Body of pancreas (tissue), 4 donors: ENCODE results near the gene PGLYRP2. TPM values are rescaled to one million over a fixed set of nuclear protein-coding genes. Genes with fewer than 3 reads are reported as not detected.

ENCODE experiments used
- ATAC-seq: fragments of 150-250 bp; one replicate; pipeline ENCODE4 v1.9.1; 2016
- DNase-seq, 4 donors: peaks; one replicate each; pipeline ENCODE4 v3.0.0-alpha.2; 2019
- H3K27ac ChIP-seq, 4 donors: fragments of 200-600 bp; sonication (generic); 1 replicate in 3 of 4; 2 replicates in 1 of 4; pipeline versions ENCODE4 v1.5.1 to v1.6.1; 2016 to 2019; ENCODE audit warnings: mild to moderate bottlenecking in 1 of 4, mixed read lengths in 1 of 4, moderate library complexity in 1 of 4
- H3K27me3 ChIP-seq, 2 donors: fragments of 200-600 bp; sonication (generic); one replicate each; pipeline ENCODE4 v1.6.0; 2016; ENCODE audit warnings: mild to moderate bottlenecking in 1 of 2
- H3K36me3 ChIP-seq, 2 donors: fragments of 200-600 bp; sonication (generic); replicated peaks in 1 of 2; 2 replicates each; pipeline ENCODE4 v1.5.1; 2016; ENCODE audit warnings: low read depth in 2 of 2; ENCODE audit not compliant: insufficient read depth in 1 of 2
- H3K4me1 ChIP-seq: fragments of 200-600 bp; sonication (generic); one replicate; pipeline ENCODE4 v1.6.0; 2016
- H3K4me3 ChIP-seq, 2 donors: fragments of 200-600 bp; sonication (generic); 1 replicate in 1 of 2; 2 replicates in 1 of 2; pipeline ENCODE4 v1.5.1; 2016 to 2019
- H3K9me3 ChIP-seq, 3 donors: fragments of 200-600 bp; sonication (generic); 1 replicate in 2 of 3; 2 replicates in 1 of 3; pipeline ENCODE4 v1.5.1; 2016
- CTCF ChIP-seq, 7 experiments: fragments of 450-650 bp in 4 of 7; fragments of 200-600 bp in 3 of 7; sonication (generic) in 3 of 7; IDR thresholded peaks; one replicate each; pipeline ENCODE4 v1.5.1; 2016 to 2019; ENCODE audit warnings: antibody characterized with exemption in 7 of 7
- POLR2A ChIP-seq, 3 donors: fragments of 450-650 bp; IDR thresholded peaks; one replicate each; pipeline ENCODE4 v1.6.1; 2016; ENCODE audit warnings: antibody characterized with exemption in 3 of 3, mild to moderate bottlenecking in 2 of 3
- WGBS, 2 donors: methylation state at CpG; one replicate each; pipeline ENCODE4 v1.1.5; 2017; 5-methylcytosine and 5-hydroxymethylcytosine counted together
- intact Hi-C: fragments of 100-400 bp; cut with DNase I; formaldehyde crosslinking; loops from one replicate; pipeline ENCODE4 v1.15.1; 2023
- total RNA-seq, 2 donors: library from RNA; depleted of rRNA; stranded (reverse); fragments of >200 nt; gene quantifications; one replicate each; pipeline ENCODE4 v1.1.0, GENCODE V29; 2016

PGLYRP2 gene
- total RNA-seq, 2 donors from 2014 or later = not detected

GRCh38 chr19:15426485-15427349 lies 52.6 kb downstream of the PGLYRP2 start:
- no peak overlapping the region for H3K4me3 ChIP-seq
- no peak overlapping the region for H3K27ac ChIP-seq
- ATAC-seq (no peak), DNase-seq (no peak)
- no peaks in the 10 kb centered on the region for H3K27me3 ChIP-seq
- 84 to 92% methylated on average over 15 of the region's 16 CpGs for WGBS, 2 donors
- intact Hi-C loops = no loop called here
- no peak for TF ChIP-seq POLR2A (IDR thresholded peaks at IDR 0.05)
- no peak for TF ChIP-seq CTCF (IDR thresholded peaks at IDR 0.05)
- H3K36me3 ChIP-seq = peaks cover 11 to 34% of the 10 kb centered on the region in 2 donors
- peaks cover 35% of the 10 kb centered on the region for H3K4me1 ChIP-seq
- H3K9me3 ChIP-seq = no peaks in the 10 kb centered on the region

- H3K4me1 ChIP-seq = peaks cover 25% of the 10 kb centered on the region
- 94 to 95% methylated on average over 20 to 35 of the region's 36 CpGs for WGBS, 2 donors
- no peak overlapping the region for H3K4me3 ChIP-seq
- H3K27ac ChIP-seq = no peak overlapping the region
- ATAC-seq (no peak), DNase-seq (no peak)
- intact Hi-C loops = no loop called here
- TF ChIP-seq CTCF (IDR thresholded peaks at IDR 0.05) = no peak
- no peak for TF ChIP-seq POLR2A (IDR thresholded peaks at IDR 0.05)
- no peaks in the 10 kb centered on the region for H3K27me3 ChIP-seq
- H3K36me3 ChIP-seq = peaks cover 11 to 34% of the 10 kb centered on the region in 2 donors
- H3K9me3 ChIP-seq = no peaks in the 10 kb centered on the region
Measured at GRCh38 chr19:15425321-15425950, 53.9 kb downstream of the PGLYRP2 start.

DNA sequence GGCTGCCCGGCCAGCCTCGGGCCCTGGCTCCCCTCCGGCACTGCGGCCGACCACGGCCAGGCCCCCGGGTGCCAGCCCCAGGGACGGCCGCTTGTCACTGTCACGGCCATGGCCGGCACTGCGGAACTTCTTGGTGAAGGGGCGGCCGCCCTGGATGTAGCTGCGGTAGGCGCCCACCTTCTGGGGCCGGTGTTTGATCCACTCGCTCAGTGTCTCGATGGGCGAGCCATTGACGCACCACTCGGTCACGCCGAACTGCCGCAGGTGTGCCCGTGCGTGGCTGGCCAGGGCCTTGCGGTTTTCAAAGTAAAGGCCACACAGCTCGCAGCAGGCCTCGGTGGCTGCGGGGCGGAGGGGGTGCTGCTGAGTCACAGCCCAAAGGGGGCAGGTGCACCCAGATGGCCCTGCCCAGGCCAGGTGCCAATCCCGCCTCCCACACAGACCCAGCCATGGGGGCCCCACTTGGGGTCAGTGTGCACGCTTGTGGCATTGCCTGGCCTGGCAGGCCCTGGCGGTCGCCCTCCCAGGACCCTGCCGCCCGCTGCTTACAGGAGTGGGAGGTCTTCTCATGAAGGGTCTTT lies 54.5 kb downstream of the PGLYRP2 start:
- intact Hi-C loops = no loop called here
- no peaks in the 10 kb centered on the region for H3K9me3 ChIP-seq
- H3K4me3 ChIP-seq = no peak overlapping the region
- 94 to 99% methylated on average over 20 to 21 of the region's 38 CpGs for WGBS, 2 donors
- peaks cover 21% of the 10 kb centered on the region for H3K4me1 ChIP-seq
- no peak for TF ChIP-seq CTCF (IDR thresholded peaks at IDR 0.05)
- TF ChIP-seq POLR2A (IDR thresholded peaks at IDR 0.05) = no peak
- H3K36me3 ChIP-seq = peaks cover 11 to 34% of the 10 kb centered on the region in 2 donors
- DNase-seq (no peak), ATAC-seq (no peak)
- no peaks in the 10 kb centered on the region for H3K27me3 ChIP-seq
- no peak overlapping the region for H3K27ac ChIP-seq

GRCh38 chr19:15424121-15424520 lies 55.2 kb downstream of the PGLYRP2 start:
- DNase-seq (no peak), ATAC-seq (no peak)
- WGBS, 2 donors = 94 to 99% methylated on average over 10 to 12 of the region's 13 CpGs
- Histone ChIP-seq H3K27me3 (no peaks in the 10 kb centered on the region), H3K27ac (no peak overlapping the region), H3K9me3 (no peaks in the 10 kb centered on the region), H3K4me3 (no peak overlapping the region), H3K36me3 (peaks cover 11 to 34% of the 10 kb centered on the region in 2 donors), H3K4me1 (peaks cover 22% of the 10 kb centered on the region)
- TF ChIP-seq POLR2A (IDR thresholded peaks at IDR 0.05) (no peak), CTCF (IDR thresholded peaks at IDR 0.05) (no peak)
- intact Hi-C loops = no loop called here
